GM10266 (cell line): ENCODE measurements around the gene COL18A1.

ENCODE experiments used
- DNase-seq: peaks from one replicate; pipeline ENCODE4 v3.0.0; 2012; ENCODE audit errors: extremely low spot score
- CTCF ChIP-seq: IDR thresholded peaks from 2 replicates; pipeline ENCODE4 v1.5.1; 2012; ENCODE audit warnings: mild to moderate bottlenecking, low read depth; ENCODE audit not compliant: control insufficient read depth, insufficient read depth; ENCODE audit errors: missing control alignments

COL18A1 gene

GRCh38 chr21:45470087-45470515, 65.1 kb downstream of the COL18A1 start:
- no peak for TF ChIP-seq CTCF
- no peak for DNase-seq

GRCh38 chr21:45470773-45471524, 66.0 kb downstream of the COL18A1 start:
- TF ChIP-seq CTCF: no peak
- no peak for DNase-seq

GRCh38 chr21:45471525-45472221, 66.7 kb downstream of the COL18A1 start:
- DNase-seq: no peak
- TF ChIP-seq CTCF: no peak

GRCh38 chr21:45472445-45473365, 67.7 kb downstream of the COL18A1 start:
- DNase-seq: no peak
- TF ChIP-seq CTCF: no peak

- TF ChIP-seq CTCF: no peak
- DNase-seq: no peak
These were observed 68.7 kb downstream of the COL18A1 start for GRCh38 chr21:45473496-45474322.

GRCh38 chr21:45474323-45474950, 69.5 kb downstream of the COL18A1 start:
- no peak for DNase-seq
- no peak for TF ChIP-seq CTCF
